Neural crest cell (in vitro differentiated cells): ENCODE results near the gene MYO1G. TPM values are rescaled to one million over a fixed set of nuclear protein-coding genes. Genes with fewer than 3 reads are reported as not detected.

ENCODE experiments used
- DNase-seq: peaks from one replicate; pipeline ENCODE4 v3.0.0; 2021; ENCODE audit warnings: low read depth, mixed read lengths, low spot score
- H3K27ac Mint-ChIP-seq: one replicate; pipeline ENCODE4 v1.8.0; 2021; ENCODE audit warnings: mild to moderate bottlenecking, mixed read lengths; ENCODE audit not compliant: unreplicated experiment
- H3K27me3 Mint-ChIP-seq: 2 replicates; pipeline ENCODE4 v1.8.0; 2021; ENCODE audit warnings: low read depth, mild to moderate bottlenecking, mixed read lengths
- H3K36me3 Mint-ChIP-seq: 2 replicates; pipeline ENCODE4 v1.8.0; 2021; ENCODE audit warnings: low read depth, mild to moderate bottlenecking, mixed read lengths
- H3K4me1 Mint-ChIP-seq: 2 replicates; pipeline ENCODE4 v1.8.0; 2021; ENCODE audit warnings: mixed read lengths
- H3K4me3 Mint-ChIP-seq: one replicate; pipeline ENCODE4 v1.8.0; 2021; ENCODE audit warnings: mild to moderate bottlenecking, mixed read lengths
- H3K9me3 Mint-ChIP-seq: 2 replicates; pipeline ENCODE4 v1.8.0; 2021; ENCODE audit warnings: mixed read lengths
- CTCF ChIP-seq: fragments of 200-600 bp; sonication (generic); conservative IDR thresholded peaks from 2 replicates; pipeline ENCODE4 v1.5.0; 2021; ENCODE audit warnings: antibody characterized with exemption, mild to moderate bottlenecking
- total RNA-seq: library from RNA; stranded (reverse); gene quantifications from 2 replicates; pipeline ENCODE4 v1.2.1, GENCODE V29; 2021

MYO1G gene
- total RNA-seq, 1 donor from 2014 or later, result 0.49 TPM

- H3K9me3 Mint-ChIP-seq, result peaks cover 5% of the 10 kb centered on the region
- peaks cover 15% of the 10 kb centered on the region for H3K27me3 Mint-ChIP-seq
- peak; percentile 11 for TF ChIP-seq CTCF
- no peaks in the 10 kb centered on the region for H3K36me3 Mint-ChIP-seq
- no peak overlapping the region for H3K27ac Mint-ChIP-seq
- DNase-seq, result no peak
- no peak overlapping the region for H3K4me3 Mint-ChIP-seq
- H3K4me1 Mint-ChIP-seq, result no peaks in the 10 kb centered on the region
Measured at GRCh38 chr7:44922351-44922694, 56.5 kb downstream of the MYO1G start.

- Mint-ChIP-seq H3K9me3 (peaks cover 5% of the 10 kb centered on the region), H3K27ac (no peak overlapping the region), H3K36me3 (no peaks in the 10 kb centered on the region), H3K4me1 (no peaks in the 10 kb centered on the region), H3K4me3 (no peak overlapping the region), H3K27me3 (peaks cover 13% of the 10 kb centered on the region)
- peak; percentile 79 for TF ChIP-seq CTCF
- peak; percentile 91 for DNase-seq
Measured at GRCh38 chr7:44921607-44922350, 57.0 kb downstream of the MYO1G start.

- Mint-ChIP-seq H3K27ac (no peak overlapping the region), H3K36me3 (no peaks in the 10 kb centered on the region), H3K4me3 (no peak overlapping the region), H3K27me3 (peaks cover 13% of the 10 kb centered on the region), H3K4me1 (peaks cover under 1% of the 10 kb centered on the region), H3K9me3 (peaks cover 5% of the 10 kb centered on the region)
- no peak for DNase-seq
- TF ChIP-seq CTCF, result no peak
Measured at GRCh38 chr7:44920119-44920518, 58.7 kb downstream of the MYO1G start.

- no peak overlapping the region for H3K27ac Mint-ChIP-seq
- no peak for TF ChIP-seq CTCF
- peaks cover 5% of the 10 kb centered on the region for H3K9me3 Mint-ChIP-seq
- peaks cover 13% of the 10 kb centered on the region for H3K27me3 Mint-ChIP-seq
- H3K4me1 Mint-ChIP-seq, result peaks cover 3% of the 10 kb centered on the region
- no peaks in the 10 kb centered on the region for H3K36me3 Mint-ChIP-seq
- DNase-seq, result no peak
- no peak overlapping the region for H3K4me3 Mint-ChIP-seq
Measured at GRCh38 chr7:44918029-44918428, 60.8 kb downstream of the MYO1G start.

GRCh38 chr7:44917465-44917864, 61.4 kb downstream of the MYO1G start:
- no peak for TF ChIP-seq CTCF
- no peak overlapping the region for H3K4me3 Mint-ChIP-seq
- no peak overlapping the region for H3K27ac Mint-ChIP-seq
- peaks cover 5% of the 10 kb centered on the region for H3K9me3 Mint-ChIP-seq
- H3K27me3 Mint-ChIP-seq, result peaks cover 13% of the 10 kb centered on the region
- peaks cover 3% of the 10 kb centered on the region for H3K4me1 Mint-ChIP-seq
- H3K36me3 Mint-ChIP-seq, result no peaks in the 10 kb centered on the region
- no peak for DNase-seq
